Stimulated activated CD4-positive, alpha-beta T cell treated with anti-CD3 and anti-CD28 coated beads, Interleukin-1b, Interleukin-23, amount 100 ng/mL, for 1 hour (primary cell): ENCODE data around the gene MTERF1.

Source experiments
- DNase-seq, 2 donors: peaks; one replicate each; pipeline ENCODE4 v3.0.0-alpha.2; 2020; ENCODE audit warnings: low read depth in 2 of 2

Gene MTERF1

GRCh38 chr7:91835091-91835825 is 45.2 kb downstream of the MTERF1 start:
- DNase-seq = no peak

GRCh38 chr7:91832493-91833045 is 47.9 kb downstream of the MTERF1 start:
- no peak for DNase-seq

- DNase-seq = no peak
Measured at GRCh38 chr7:91827169-91827568, 53.3 kb downstream of the MTERF1 start.

GRCh38 chr7:91826377-91826776 is 54.1 kb downstream of the MTERF1 start:
- DNase-seq = no peak

- DNase-seq = no peak
Measured at GRCh38 chr7:91824201-91824600, 56.3 kb downstream of the MTERF1 start.
